CD4-positive, CD25-positive, alpha-beta regulatory T cell (primary cell): ENCODE measurements around the gene ZSWIM4. TPM values are rescaled to one million over a fixed set of nuclear protein-coding genes. Genes with fewer than 3 reads are reported as not detected.
A peak's percentile ranks its signal among the peaks of the same experiment; 100 is the strongest.
"Not testable (repeated sequence)": the region's sequence is repeated elsewhere in the genome, so short reads cannot be mapped to it uniquely, and the experiment has no call there.

ENCODE experiments used
- ATAC-seq, 2 donors: fragments of 150-1000 bp; cut with Tn5 transposase; one replicate each; pipeline ENCODE4 v1.10.0; 2021; ENCODE audit warnings: low read depth in 2 of 2, moderate number of reproducible peaks in 2 of 2, moderate library complexity in 1 of 2
- DNase-seq, 3 donors: peaks; one replicate each; pipeline versions ENCODE4 v3.0.0 to v3.0.0-alpha.2; 2012 to 2022; ENCODE audit warnings: mixed read lengths in 1 of 3
- H3K27ac ChIP-seq: one replicate; pipeline ENCODE4 v1.7.0; 2013; ENCODE audit warnings: mild to moderate bottlenecking, low read length; ENCODE audit not compliant: insufficient read depth, poor library complexity, severe bottlenecking
- H3K27me3 ChIP-seq: one replicate; pipeline ENCODE4 v1.7.0; 2013; ENCODE audit warnings: low read length; ENCODE audit not compliant: control insufficient read depth, insufficient read depth
- H3K36me3 ChIP-seq: one replicate; pipeline ENCODE4 v1.7.0; 2013; ENCODE audit warnings: mild to moderate bottlenecking, low read length, moderate library complexity; ENCODE audit not compliant: control insufficient read depth, insufficient read depth
- H3K4me1 ChIP-seq: 2 replicates; pipeline ENCODE4 v1.7.0; 2013; ENCODE audit warnings: mild to moderate bottlenecking, low read length; ENCODE audit not compliant: insufficient read depth, control insufficient read depth, poor library complexity, severe bottlenecking
- H3K4me3 ChIP-seq: one replicate; pipeline ENCODE4 v1.7.0; 2013; ENCODE audit warnings: low read depth, mild to moderate bottlenecking, low read length, moderate library complexity
- H3K9me3 ChIP-seq, 2 experiments: 1 replicate in 1 of 2; 2 replicates in 1 of 2; pipeline ENCODE4 v1.7.0; 2013; ENCODE audit warnings: low read length in 2 of 2, mild to moderate bottlenecking in 1 of 2, moderate library complexity in 1 of 2; ENCODE audit not compliant: control insufficient read depth in 2 of 2
- H3K27ac Mint-ChIP-seq, 3 donors: one replicate each; pipeline ENCODE4 v1.8.0; 2020 to 2022; ENCODE audit warnings: mild to moderate bottlenecking in 3 of 3, mixed read lengths in 3 of 3, moderate library complexity in 2 of 3
- H3K27me3 Mint-ChIP-seq: one replicate; pipeline ENCODE4 v1.8.0; 2022; ENCODE audit warnings: mild to moderate bottlenecking, mixed read lengths
- H3K36me3 Mint-ChIP-seq: one replicate; pipeline ENCODE4 v1.8.0; 2020; ENCODE audit warnings: mixed read lengths
- H3K4me1 Mint-ChIP-seq, 4 donors: one replicate each; pipeline ENCODE4 v1.8.0; 2020 to 2022; ENCODE audit warnings: mixed read lengths in 4 of 4, mild to moderate bottlenecking in 1 of 4
- H3K4me3 Mint-ChIP-seq, 4 donors: one replicate each; pipeline ENCODE4 v1.8.0; 2020 to 2022; ENCODE audit warnings: mild to moderate bottlenecking in 4 of 4, mixed read lengths in 4 of 4, moderate library complexity in 3 of 4
- H3K9me3 Mint-ChIP-seq, 7 donors: one replicate each; pipeline ENCODE4 v1.8.0; 2020 to 2022; ENCODE audit warnings: mixed read lengths in 7 of 7, mild to moderate bottlenecking in 3 of 7, moderate library complexity in 2 of 7
- polyA plus RNA-seq, 4 donors: library from polyadenylated mRNA; unstranded; fragments of 300-500 nt; fragmentation: Illumina TruSeq; gene quantifications; one replicate each; pipeline ENCODE4 v1.2.3, GENCODE V29; 2021
- total RNA-seq: library from RNA; stranded (reverse); gene quantifications from one replicate; pipeline ENCODE4 v1.2.3, GENCODE V29; 2022

Gene ZSWIM4
- total RNA-seq, result 4.5 TPM
- polyA plus RNA-seq, result under 1 TPM; 0.46 to 0.82 (median 0.54) TPM

GRCh38 chr19:13794757-13795589 is at the start of gene ZSWIM4:
TSS of gene ZSWIM4 (plus strand) at chr19:13795443. CDS start at chr19:13795649, 206 bp downstream.
- Mint-ChIP-seq H3K4me3 (peak within 1 kb of the TSS; percentile 93 to 96 (median 94)), H3K27ac (peak within 1 kb of the TSS; percentile 94 to 98 (median 98)), H3K36me3 (no peaks in the 10 kb centered on the region), H3K9me3 (peaks cover 0 to 1% (median 0%) of the 10 kb centered on the region in 7 donors), H3K4me1 (peaks cover 3 to 37% (median 20%) of the 10 kb centered on the region in 4 donors), H3K27me3 (no peaks in the 10 kb centered on the region)
- Histone ChIP-seq H3K9me3 (no peaks in the 10 kb centered on the region), H3K36me3 (no peaks in the 10 kb centered on the region), H3K27me3 (no peaks in the 10 kb centered on the region), H3K27ac (peak within 1 kb of the TSS; percentile 67), H3K4me1 (peaks cover 29% of the 10 kb centered on the region), H3K4me3 (peak within 1 kb of the TSS; percentile 57)
- DNase-seq (peak; percentile 84 to 99 (median 86)), ATAC-seq (peak; percentile 93 to 94)

- H3K4me1 Mint-ChIP-seq, result peaks cover 4 to 42% (median 16%) of the 10 kb centered on the region in 4 donors
- Histone ChIP-seq H3K9me3 (no peaks in the 10 kb centered on the region), H3K4me3 (peak overlapping the region; percentile 19), H3K4me1 (peaks cover 19% of the 10 kb centered on the region), H3K27me3 (no peaks in the 10 kb centered on the region), H3K27ac (peak overlapping the region; percentile 91), H3K36me3 (peaks cover 6% of the 10 kb centered on the region)
- H3K9me3 Mint-ChIP-seq, result no peaks in the 10 kb centered on the region
- DNase-seq (no peak), ATAC-seq (no peak)
- H3K4me3 Mint-ChIP-seq, result peak overlapping the region; percentile 91 to 96 (median 94)
- H3K27me3 Mint-ChIP-seq, result no peaks in the 10 kb centered on the region
- peak overlapping the region; percentile 83 to 97 (median 93) for H3K27ac Mint-ChIP-seq
- peaks cover under 1% of the 10 kb centered on the region for H3K36me3 Mint-ChIP-seq
Observed at GRCh38 chr19:13747098-13747453, 48.2 kb upstream of the ZSWIM4 start.

- ATAC-seq (no peak), DNase-seq (peak in 1 of 3 donors; percentile 54)
- Histone ChIP-seq H3K4me1 (peaks cover 19% of the 10 kb centered on the region), H3K36me3 (peaks cover 14% of the 10 kb centered on the region), H3K4me3 (peak overlapping the region; percentile 93), H3K27ac (peak overlapping the region; percentile 91), H3K9me3 (no peaks in the 10 kb centered on the region), H3K27me3 (no peaks in the 10 kb centered on the region)
- Mint-ChIP-seq H3K36me3 (no peaks in the 10 kb centered on the region), H3K4me3 (peak overlapping the region; percentile 91 to 96 (median 94)), H3K27me3 (no peaks in the 10 kb centered on the region), H3K9me3 (no peaks in the 10 kb centered on the region), H3K27ac (peak overlapping the region; percentile 41 to 97 (median 93)), H3K4me1 (peaks cover 4 to 44% (median 16%) of the 10 kb centered on the region in 4 donors)
Observed at GRCh38 chr19:13748169-13748828, 46.9 kb upstream of the ZSWIM4 start.

GRCh38 chr19:13751436-13751835 is 43.8 kb upstream of the ZSWIM4 start:
- Mint-ChIP-seq H3K36me3 (peaks cover 9% of the 10 kb centered on the region), H3K9me3 (no peaks in the 10 kb centered on the region), H3K4me1 (peaks cover 4 to 42% (median 16%) of the 10 kb centered on the region in 4 donors), H3K27ac (peak overlapping the region in 1 of 3 donors; percentile 32), H3K27me3 (no peaks in the 10 kb centered on the region), H3K4me3 (peak overlapping the region in 1 of 4 donors; percentile 58)
- Histone ChIP-seq H3K27ac (no peak overlapping the region), H3K27me3 (no peaks in the 10 kb centered on the region), H3K36me3 (peaks cover 38% of the 10 kb centered on the region), H3K4me1 (peaks cover 19% of the 10 kb centered on the region), H3K9me3 (no peaks in the 10 kb centered on the region), H3K4me3 (no peak overlapping the region)
- DNase-seq (no peak), ATAC-seq (no peak)

DNA sequence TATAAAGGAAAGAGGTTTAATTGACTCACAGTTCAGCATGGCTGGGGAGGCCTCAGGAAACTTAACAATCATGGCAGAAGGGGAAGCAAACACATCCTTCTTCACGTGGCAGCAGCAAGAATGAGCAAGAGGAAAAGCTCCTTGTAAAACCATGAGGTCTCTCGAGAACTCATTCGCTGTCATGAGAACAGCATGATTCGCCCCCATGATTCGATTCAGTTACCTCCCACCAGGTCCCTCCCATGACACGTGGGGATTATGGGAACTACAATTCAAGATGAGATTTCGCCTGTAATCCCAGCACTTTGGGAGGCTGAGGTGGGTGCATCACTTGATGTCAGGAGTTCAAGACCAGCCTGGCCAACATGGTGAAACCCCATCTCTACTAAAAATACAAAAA is 41.6 kb upstream of the ZSWIM4 start:
- H3K27ac ChIP-seq, H3K9me3 ChIP-seq, H3K27me3 Mint-ChIP-seq, DNase-seq, H3K4me3 ChIP-seq, ATAC-seq, H3K9me3 Mint-ChIP-seq, H3K27ac Mint-ChIP-seq, H3K4me3 Mint-ChIP-seq, H3K27me3 ChIP-seq: not testable (repeated sequence)
- H3K4me1 ChIP-seq, result peaks cover 12% of the 10 kb centered on the region
- Mint-ChIP-seq H3K4me1 (peaks cover 4 to 23% (median 7%) of the 10 kb centered on the region in 4 donors), H3K36me3 (peaks cover 19% of the 10 kb centered on the region)
- H3K36me3 ChIP-seq, result peaks cover 56% of the 10 kb centered on the region

DNA sequence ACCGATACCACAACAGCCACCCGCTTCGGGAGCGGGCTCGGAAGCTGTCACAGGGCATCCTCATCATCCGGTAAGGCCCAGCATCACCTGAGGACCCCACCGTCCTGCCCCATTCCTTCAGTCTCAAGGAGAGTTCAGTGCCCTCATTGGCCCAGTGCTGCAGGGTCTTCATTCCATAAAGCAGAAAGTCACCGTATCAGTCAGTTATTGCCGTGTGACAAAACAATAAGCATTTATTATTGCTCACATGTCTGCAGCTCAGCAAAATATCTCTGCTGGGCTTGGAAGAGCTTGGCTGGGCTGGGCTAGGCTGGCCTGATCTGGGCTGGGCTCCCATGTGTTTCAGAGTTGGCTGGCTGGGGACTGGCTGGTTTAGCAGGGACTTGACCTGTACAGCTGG is 39.0 kb upstream of the ZSWIM4 start:
- peaks cover 19% of the 10 kb centered on the region for H3K36me3 Mint-ChIP-seq
- no peaks in the 10 kb centered on the region for H3K27me3 ChIP-seq
- H3K4me3 Mint-ChIP-seq, result no peak overlapping the region
- H3K4me1 ChIP-seq, result no peaks in the 10 kb centered on the region
- peak overlapping the region in 1 of 3 donors; percentile 23 for H3K27ac Mint-ChIP-seq
- H3K27ac ChIP-seq, result no peak overlapping the region
- DNase-seq (no peak), ATAC-seq (no peak)
- H3K27me3 Mint-ChIP-seq, result no peaks in the 10 kb centered on the region
- H3K4me1 Mint-ChIP-seq, result peaks cover 0 to 4% (median 2%) of the 10 kb centered on the region in 4 donors
- H3K4me3 ChIP-seq, result no peak overlapping the region
- no peaks in the 10 kb centered on the region for H3K9me3 ChIP-seq
- H3K36me3 ChIP-seq, result peaks cover 65% of the 10 kb centered on the region
- H3K9me3 Mint-ChIP-seq, result no peaks in the 10 kb centered on the region

DNA sequence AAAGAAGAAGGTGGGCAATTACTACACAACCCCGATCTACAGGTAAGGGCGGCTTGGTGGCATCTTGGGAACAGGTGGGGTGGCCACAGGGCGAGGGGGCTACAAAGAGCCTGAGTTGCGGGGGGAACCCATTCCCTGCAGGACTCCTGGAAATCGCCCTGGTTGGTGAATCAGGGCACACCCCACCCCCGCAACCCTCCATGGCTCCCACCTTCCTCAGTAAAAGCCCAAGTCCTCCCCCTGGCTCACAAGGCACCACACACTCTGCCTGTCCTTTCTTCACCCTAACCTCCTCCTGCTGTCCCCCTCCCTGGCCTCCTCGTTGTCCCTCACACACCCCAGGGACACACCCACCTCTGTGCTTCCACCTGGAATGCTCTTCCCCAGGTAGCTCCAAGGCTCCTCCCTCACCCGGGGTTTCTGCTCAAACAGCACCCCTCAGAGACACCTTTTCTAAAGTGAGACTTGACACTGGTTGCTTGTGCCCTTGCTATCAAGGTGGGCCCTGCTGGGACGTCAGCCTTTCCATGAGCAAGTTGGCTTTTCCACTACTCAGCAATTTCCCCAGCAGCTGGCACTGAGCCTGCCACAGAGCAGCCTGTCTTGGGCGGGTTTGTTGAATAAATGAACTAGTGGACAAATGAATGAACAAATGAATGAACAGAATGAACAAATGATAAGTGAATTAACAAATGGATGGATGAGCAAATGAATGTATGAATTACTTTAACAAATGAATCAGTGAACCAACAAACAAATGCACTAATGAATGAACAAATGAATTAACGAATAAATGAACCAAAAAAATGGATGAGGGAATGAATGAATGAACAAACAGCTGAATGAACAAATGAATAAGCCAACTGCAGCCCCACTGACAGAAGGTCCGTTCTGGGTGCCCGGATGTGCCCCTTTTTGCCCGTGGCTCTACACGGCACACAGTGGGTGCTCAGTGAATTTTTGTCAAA is 37.2 kb upstream of the ZSWIM4 start:
- Mint-ChIP-seq H3K27me3 (no peaks in the 10 kb centered on the region), H3K4me3 (peak overlapping the region in 1 of 4 donors; percentile 58), H3K4me1 (peaks cover 0 to 5% (median 2%) of the 10 kb centered on the region in 4 donors), H3K9me3 (no peaks in the 10 kb centered on the region), H3K36me3 (peaks cover 25% of the 10 kb centered on the region), H3K27ac (no peak overlapping the region)
- Histone ChIP-seq H3K27ac (no peak overlapping the region), H3K36me3 (peaks cover 54% of the 10 kb centered on the region), H3K9me3 (no peaks in the 10 kb centered on the region), H3K4me3 (no peak overlapping the region), H3K4me1 (no peaks in the 10 kb centered on the region), H3K27me3 (no peaks in the 10 kb centered on the region)
- DNase-seq (no peak), ATAC-seq (no peak)
